ENCODE data around the gene TBX5. TPM values are rescaled to one million over a fixed set of nuclear protein-coding genes. Genes with fewer than 3 reads are reported as not detected.

Gene TBX5
- total and polyA plus RNA-seq, 8 donors = 16.8 to 63.0 (median 55.4) TPM

DNA sequence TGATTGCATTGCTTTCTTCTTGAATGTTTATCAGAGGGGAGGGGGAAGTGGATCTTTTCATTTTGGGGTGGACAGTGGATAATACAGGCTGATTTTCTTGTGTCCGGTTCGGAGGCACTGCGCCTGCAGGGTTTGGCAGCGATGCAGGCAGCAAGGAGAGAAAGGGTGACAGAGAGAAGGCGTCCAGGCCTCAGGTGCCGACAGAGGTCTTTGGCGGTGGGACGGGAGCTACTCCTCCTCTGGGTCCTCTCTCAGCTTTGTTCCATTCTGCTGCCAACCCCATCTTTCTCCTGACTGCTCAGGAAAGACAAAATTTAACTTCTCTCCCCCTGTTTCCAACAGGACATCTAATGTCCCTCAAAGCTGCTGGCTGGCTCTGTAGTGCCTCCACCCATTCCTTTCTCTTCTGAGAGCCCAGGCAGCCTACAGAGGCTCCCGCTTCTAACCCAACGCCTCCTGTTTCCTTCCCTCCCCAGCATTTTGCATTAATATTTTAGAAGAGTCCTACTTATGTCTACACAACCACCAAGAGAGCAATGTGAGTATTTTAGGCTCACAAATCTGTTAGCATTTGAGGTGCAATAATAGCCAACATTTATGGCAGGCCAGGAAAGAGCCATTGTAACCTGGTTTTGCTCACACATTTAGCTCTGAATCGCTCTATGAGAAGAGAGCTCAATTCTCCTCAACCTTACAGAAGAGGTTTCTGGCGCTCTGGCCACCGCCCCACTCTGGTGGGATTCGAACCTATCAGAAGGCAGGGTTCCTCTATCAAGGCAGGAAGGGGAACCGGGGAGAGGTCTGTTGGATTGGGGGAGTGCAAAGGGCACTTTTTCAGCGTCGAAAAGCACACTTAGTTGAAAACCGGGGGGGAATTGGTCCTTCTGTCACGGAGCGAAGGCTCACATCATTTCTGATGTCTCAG, 7.1 kb upstream of the TBX5 start:
- no peaks in the 10 kb centered on the region for H3K9me3 ChIP-seq
- peak overlapping the region; percentile 25 to 87 for H3K27ac ChIP-seq
- intact Hi-C loops (cut with DNase I) = no loop called here
- H3K27me3 ChIP-seq = peaks cover 60 to 99% of the 10 kb centered on the region in 2 donors
- DNase-seq = no peak
- no peaks in the 10 kb centered on the region for H3K36me3 ChIP-seq
- TF ChIP-seq, protein P1, sequence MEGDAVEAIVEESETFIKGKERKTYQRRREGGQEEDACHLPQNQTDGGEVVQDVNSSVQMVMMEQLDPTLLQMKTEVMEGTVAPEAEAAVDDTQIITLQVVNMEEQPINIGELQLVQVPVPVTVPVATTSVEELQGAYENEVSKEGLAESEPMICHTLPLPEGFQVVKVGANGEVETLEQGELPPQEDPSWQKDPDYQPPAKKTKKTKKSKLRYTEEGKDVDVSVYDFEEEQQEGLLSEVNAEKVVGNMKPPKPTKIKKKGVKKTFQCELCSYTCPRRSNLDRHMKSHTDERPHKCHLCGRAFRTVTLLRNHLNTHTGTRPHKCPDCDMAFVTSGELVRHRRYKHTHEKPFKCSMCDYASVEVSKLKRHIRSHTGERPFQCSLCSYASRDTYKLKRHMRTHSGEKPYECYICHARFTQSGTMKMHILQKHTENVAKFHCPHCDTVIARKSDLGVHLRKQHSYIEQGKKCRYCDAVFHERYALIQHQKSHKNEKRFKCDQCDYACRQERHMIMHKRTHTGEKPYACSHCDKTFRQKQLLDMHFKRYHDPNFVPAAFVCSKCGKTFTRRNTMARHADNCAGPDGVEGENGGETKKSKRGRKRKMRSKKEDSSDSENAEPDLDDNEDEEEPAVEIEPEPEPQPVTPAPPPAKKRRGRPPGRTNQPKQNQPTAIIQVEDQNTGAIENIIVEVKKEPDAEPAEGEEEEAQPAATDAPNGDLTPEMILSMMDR (IDR thresholded peaks at IDR 0.05) = no peak
- no peak for ATAC-seq
- H3K4me1 ChIP-seq = peaks cover 0 to 8% of the 10 kb centered on the region in 2 donors
- no peak overlapping the region for H3K4me3 ChIP-seq

- no peak overlapping the region for H3K4me3 ChIP-seq
Measured at GRCh38 chr12:114412307-114412706, 6.4 kb upstream of the TBX5 start.

DNA sequence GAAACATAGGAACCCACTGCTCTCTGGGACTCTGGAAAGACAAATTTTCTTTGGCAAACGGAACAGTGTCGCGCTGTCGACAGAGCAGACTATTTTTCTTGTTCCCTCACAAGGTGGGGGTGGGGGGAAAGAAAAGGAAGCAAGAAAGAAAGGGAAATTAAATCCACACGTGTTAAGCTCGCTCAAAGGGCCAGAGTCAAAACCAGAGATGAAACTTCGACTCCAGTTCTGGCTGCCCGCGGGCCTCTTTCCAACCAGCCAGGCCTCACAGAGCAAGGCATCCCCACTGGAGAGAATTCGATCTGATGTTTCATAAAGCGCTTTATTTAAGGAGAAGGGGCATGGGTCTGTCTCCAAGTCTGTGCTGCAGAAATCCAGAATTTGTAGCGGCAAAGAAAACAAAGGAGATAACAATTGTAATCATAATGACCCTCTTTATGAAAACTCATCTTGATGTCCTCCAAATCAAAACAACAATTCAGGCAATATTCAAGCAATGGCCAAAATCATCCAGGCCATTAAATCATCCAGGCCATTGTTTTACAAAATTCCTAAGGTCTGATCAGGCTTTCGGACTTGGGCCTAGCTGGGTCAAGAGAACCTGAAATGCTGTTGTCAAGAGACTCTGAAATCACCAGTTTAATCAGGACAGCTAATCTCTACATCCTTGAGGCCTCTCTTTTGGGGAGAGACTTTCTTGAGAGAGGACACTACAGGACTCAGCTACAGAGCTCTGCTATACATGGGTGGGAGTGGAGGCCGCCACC, 5.3 kb upstream of the TBX5 start:
- TF ChIP-seq, protein P1 (IDR thresholded peaks at IDR 0.05) = no peak
- Histone ChIP-seq H3K4me1 (peaks cover 0 to 8% of the 10 kb centered on the region in 2 donors), H3K4me3 (no peak overlapping the region), H3K9me3 (no peaks in the 10 kb centered on the region), H3K36me3 (no peaks in the 10 kb centered on the region), H3K27me3 (peaks cover 75 to 100% of the 10 kb centered on the region in 2 donors), H3K27ac (peak overlapping the region; percentile 73 to 87)
- DNase-seq (no peak), ATAC-seq (no peak)
- intact Hi-C loops (cut with DNase I) = no loop called here

More at GRCh38 chr12:114412307-114412706, 6.4 kb upstream of the TBX5 start:
- H3K36me3 ChIP-seq = no peaks in the 10 kb centered on the region
- intact Hi-C loops (cut with DNase I) = no loop called here
- ATAC-seq (no peak), DNase-seq (no peak)
- TF ChIP-seq, protein P1 (IDR thresholded peaks at IDR 0.05) = no peak
- no peaks in the 10 kb centered on the region for H3K9me3 ChIP-seq
- H3K27me3 ChIP-seq = peaks cover 67 to 99% of the 10 kb centered on the region in 2 donors
- peaks cover 0 to 8% of the 10 kb centered on the region in 2 donors for H3K4me1 ChIP-seq
- peak overlapping the region; percentile 25 to 87 for H3K27ac ChIP-seq

GRCh38 chr12:114409852-114410600, 4.1 kb upstream of the TBX5 start:
- Histone ChIP-seq H3K27me3 (peaks cover 86 to 100% of the 10 kb centered on the region in 2 donors), H3K4me1 (peaks cover 0 to 8% of the 10 kb centered on the region in 2 donors), H3K36me3 (no peaks in the 10 kb centered on the region), H3K4me3 (peak overlapping the region; percentile 21 to 37), H3K9me3 (no peaks in the 10 kb centered on the region), H3K27ac (peak overlapping the region; percentile 73 to 87)
- intact Hi-C loops (cut with DNase I) = no loop called here
- DNase-seq (no peak), ATAC-seq (no peak)
- TF ChIP-seq, protein P1 (IDR thresholded peaks at IDR 0.05) = no peak
